Activated T-helper 2 cell treated with anti-CD3 and anti-CD28 coated beads, Interferon-gamma antibody, Interleukin-2, Interleukin-4, amounts not matched to agents 10 μg/mL and 5 μg/mL and 100 μg/mL, durations not matched to agents 14 hours and 24 hours and 36 hours (primary cell): ENCODE measurements around the gene KRTCAP3. TPM values are rescaled to one million over a fixed set of nuclear protein-coding genes. Genes with fewer than 3 reads are reported as not detected.
"Not testable (repeated sequence)": the region's sequence is repeated elsewhere in the genome, so short reads cannot be mapped to it uniquely, and the experiment has no call there.

Experiments used
- DNase-seq: peaks from one replicate; pipeline ENCODE4 v3.0.0; 2021; ENCODE audit warnings: low spot score
- H3K27ac Mint-ChIP-seq: one replicate; pipeline ENCODE4 v1.8.0; 2021; ENCODE audit warnings: mixed read lengths
- H3K27me3 Mint-ChIP-seq: one replicate; pipeline ENCODE4 v1.8.0; 2021; ENCODE audit warnings: low read depth, mixed read lengths
- H3K36me3 Mint-ChIP-seq: one replicate; pipeline ENCODE4 v1.8.0; 2021; ENCODE audit warnings: low read depth, mixed read lengths
- H3K4me1 Mint-ChIP-seq: one replicate; pipeline ENCODE4 v1.8.0; 2021; ENCODE audit warnings: low read depth, mixed read lengths
- H3K4me3 Mint-ChIP-seq: one replicate; pipeline ENCODE4 v1.8.0; 2021; ENCODE audit warnings: low read depth, mild to moderate bottlenecking, moderate library complexity, mixed read lengths
- H3K9me3 Mint-ChIP-seq: one replicate; pipeline ENCODE4 v1.8.0; 2021; ENCODE audit warnings: mixed read lengths
- intact Hi-C: fragments of 100-400 bp; cut with micrococcal nuclease; formaldehyde crosslinking; loops from one replicate; pipeline ENCODE4 v1.15.1; 2023
- total RNA-seq: library from RNA; stranded (reverse); gene quantifications from 2 replicates; pipeline ENCODE4 v1.2.3, GENCODE V29; 2022

The KRTCAP3 gene
- total RNA-seq, 1 donor from 2014 or later, result 6.2 TPM

DNA sequence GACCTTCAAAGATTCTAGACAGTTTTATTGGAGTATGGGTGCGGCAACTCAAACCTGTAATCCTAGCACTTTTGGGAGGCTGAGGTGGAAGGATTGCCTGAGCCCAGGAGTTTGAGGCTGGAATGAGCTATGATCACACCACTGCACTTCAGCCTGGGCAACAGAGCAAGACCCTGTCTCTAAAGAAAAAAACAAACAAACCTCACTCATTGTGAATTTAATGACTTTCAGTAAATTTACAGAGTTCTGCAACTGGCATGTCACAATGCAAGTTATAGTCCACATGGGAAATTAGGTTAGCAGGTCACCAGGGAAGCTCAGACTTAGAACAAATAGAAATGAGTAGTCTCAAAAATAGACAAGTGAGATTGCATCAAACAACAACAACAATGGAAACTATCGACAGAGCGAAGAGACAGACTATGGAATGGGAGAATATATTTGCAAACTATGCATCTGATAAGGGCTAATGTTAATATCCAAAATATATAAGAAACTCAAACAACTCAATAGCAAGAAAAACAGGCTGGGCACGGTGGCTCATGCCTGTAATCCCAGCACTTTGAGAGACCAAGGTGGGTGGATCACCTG is 20.4 kb upstream of the KRTCAP3 start:
- Mint-ChIP-seq H3K36me3 (no peaks in the 10 kb centered on the region), H3K9me3 (no peaks in the 10 kb centered on the region), H3K27ac (no peak overlapping the region), H3K4me3 (no peak overlapping the region), H3K27me3 (peaks cover 5% of the 10 kb centered on the region), H3K4me1 (no peaks in the 10 kb centered on the region)
- intact Hi-C loops, result no loop called here
- no peak for DNase-seq

DNA sequence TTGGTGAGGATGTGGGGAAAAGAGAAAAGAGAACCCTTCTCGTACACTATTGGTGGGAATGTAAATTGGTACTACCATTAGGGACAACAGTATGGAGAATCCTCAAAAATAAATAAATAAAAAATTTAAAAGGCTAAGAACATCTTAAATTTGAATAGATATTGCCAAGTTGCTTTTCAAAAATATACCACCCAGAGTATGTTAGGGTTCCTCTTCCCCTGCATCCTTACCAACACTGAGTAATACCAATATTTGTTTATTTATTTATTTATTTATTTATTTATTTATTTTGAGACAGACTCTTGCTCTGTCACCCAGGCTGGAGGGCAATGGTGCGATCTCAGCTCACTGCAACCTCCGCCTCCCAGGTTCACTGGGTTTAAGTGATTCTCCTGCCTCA is 19.2 kb upstream of the KRTCAP3 start:
- Mint-ChIP-seq H3K9me3 (no peaks in the 10 kb centered on the region), H3K36me3 (no peaks in the 10 kb centered on the region), H3K4me1 (peaks cover 5% of the 10 kb centered on the region), H3K27ac (no peak overlapping the region), H3K4me3 (no peak overlapping the region), H3K27me3 (peaks cover 5% of the 10 kb centered on the region)
- intact Hi-C loops, result no loop called here
- DNase-seq, result no peak

DNA sequence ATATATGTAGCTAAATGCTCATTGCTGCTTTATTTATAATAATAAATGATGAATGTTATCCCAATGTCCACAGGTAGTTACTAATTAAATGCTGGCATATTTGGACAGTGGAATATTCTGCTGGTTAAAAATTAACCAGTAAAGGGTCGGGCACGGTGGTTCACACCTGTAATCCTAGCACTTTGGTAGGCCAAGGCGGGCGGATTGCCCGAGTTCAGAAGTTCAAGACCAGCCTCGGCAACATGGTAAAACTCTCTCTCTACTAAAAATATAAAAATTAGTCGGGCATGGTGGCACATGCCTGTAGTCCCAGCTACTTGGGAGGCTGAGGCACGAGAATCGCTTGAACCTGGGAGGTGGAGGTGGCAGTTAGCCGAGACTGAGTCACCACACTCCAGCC is 17.1 kb upstream of the KRTCAP3 start:
- not testable (repeated sequence) for H3K36me3 Mint-ChIP-seq, H3K27ac Mint-ChIP-seq, DNase-seq, H3K9me3 Mint-ChIP-seq, H3K27me3 Mint-ChIP-seq, H3K4me3 Mint-ChIP-seq
- peaks cover 13% of the 10 kb centered on the region for H3K4me1 Mint-ChIP-seq
- intact Hi-C loops, result loop anchor here (5.0 kb wide), 2 partner anchors 53 to 257 kb away; partner anchors contain the start of genes EIF2B4 and SNX17

GRCh38 chr2:27427863-27428212 is 14.3 kb upstream of the KRTCAP3 start:
- peaks cover 25% of the 10 kb centered on the region for H3K4me1 Mint-ChIP-seq
- peaks cover 8% of the 10 kb centered on the region for H3K36me3 Mint-ChIP-seq
- no peaks in the 10 kb centered on the region for H3K27me3 Mint-ChIP-seq
- peak overlapping the region; percentile 96 for H3K27ac Mint-ChIP-seq
- H3K9me3 Mint-ChIP-seq, result no peaks in the 10 kb centered on the region
- peak overlapping the region; percentile 97 for H3K4me3 Mint-ChIP-seq
- intact Hi-C loops, result loop anchor here (1.0 to 5.0 kb wide), 7 partner anchors 19 to 254 kb away; partner anchors contain the start of genes CCDC121, EIF2B4, GPN1 and GTF3C2
- no peak for DNase-seq

- DNase-seq, result peak; percentile 91
- peaks cover 13% of the 10 kb centered on the region for H3K36me3 Mint-ChIP-seq
- intact Hi-C loops, result loop anchor here (1.0 to 5.0 kb wide), 7 partner anchors 19 to 254 kb away; partner anchors contain the start of genes CCDC121, EIF2B4, GPN1 and GTF3C2
- H3K4me1 Mint-ChIP-seq, result peaks cover 25% of the 10 kb centered on the region
- H3K27ac Mint-ChIP-seq, result peak within 1 kb of the TSS; percentile 98
- H3K4me3 Mint-ChIP-seq, result peak within 1 kb of the TSS; percentile 98
- no peaks in the 10 kb centered on the region for H3K9me3 Mint-ChIP-seq
- H3K27me3 Mint-ChIP-seq, result no peaks in the 10 kb centered on the region
Observed at GRCh38 chr2:27428213-27428977, 13.8 kb upstream of the KRTCAP3 start, which contains the start of gene NRBP1. Gene NRBP1 (plus strand): TSS chr2:27428631. CDS start chr2:27433274, 4,643 bp downstream.

DNA sequence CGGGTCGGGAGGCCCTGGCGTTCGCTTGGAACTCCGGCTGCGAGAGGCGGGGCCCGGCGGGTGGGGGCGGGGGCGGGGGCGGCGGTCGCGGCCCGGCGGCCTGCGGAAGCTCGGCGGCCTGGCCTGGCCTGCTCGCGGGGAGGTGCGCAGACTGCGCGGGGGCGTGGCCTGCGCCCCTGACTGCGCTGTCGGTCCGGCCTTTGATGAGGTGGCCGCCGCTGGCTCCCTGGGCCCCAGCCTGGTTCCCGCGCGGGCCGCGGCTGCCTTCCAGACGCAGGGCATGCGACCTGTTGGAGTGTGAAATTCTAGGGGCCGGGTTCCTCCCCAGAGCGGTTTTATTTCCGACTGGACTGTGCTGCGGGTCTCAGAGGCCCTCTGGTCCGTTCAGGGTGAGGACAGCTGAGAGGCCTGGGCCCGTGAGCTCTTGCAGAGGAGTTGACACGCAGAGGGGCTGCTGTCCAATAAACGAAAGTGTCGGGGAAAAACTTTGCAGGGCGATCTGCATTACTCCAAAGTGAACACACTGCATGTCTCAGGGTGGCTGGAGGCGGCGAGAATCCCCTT is 13.1 kb upstream of the KRTCAP3 start:
- peaks cover 25% of the 10 kb centered on the region for H3K4me1 Mint-ChIP-seq
- peak; percentile 76 for DNase-seq
- H3K4me3 Mint-ChIP-seq, result peak overlapping the region; percentile 98
- no peaks in the 10 kb centered on the region for H3K9me3 Mint-ChIP-seq
- intact Hi-C loops, result loop anchor here (1.0 to 5.0 kb wide), 7 partner anchors 20 to 253 kb away; partner anchors contain the start of genes CCDC121, EIF2B4, GPN1 and GTF3C2
- peaks cover 20% of the 10 kb centered on the region for H3K36me3 Mint-ChIP-seq
- H3K27ac Mint-ChIP-seq, result peak overlapping the region; percentile 98
- no peaks in the 10 kb centered on the region for H3K27me3 Mint-ChIP-seq

- no peak for DNase-seq
- Mint-ChIP-seq H3K4me1 (peaks cover 25% of the 10 kb centered on the region), H3K27me3 (no peaks in the 10 kb centered on the region), H3K4me3 (peak overlapping the region; percentile 73), H3K9me3 (no peaks in the 10 kb centered on the region), H3K36me3 (peaks cover 42% of the 10 kb centered on the region), H3K27ac (peak overlapping the region; percentile 87)
- intact Hi-C loops, result no loop called here
Observed at GRCh38 chr2:27431395-27431794, 10.8 kb upstream of the KRTCAP3 start.

DNA sequence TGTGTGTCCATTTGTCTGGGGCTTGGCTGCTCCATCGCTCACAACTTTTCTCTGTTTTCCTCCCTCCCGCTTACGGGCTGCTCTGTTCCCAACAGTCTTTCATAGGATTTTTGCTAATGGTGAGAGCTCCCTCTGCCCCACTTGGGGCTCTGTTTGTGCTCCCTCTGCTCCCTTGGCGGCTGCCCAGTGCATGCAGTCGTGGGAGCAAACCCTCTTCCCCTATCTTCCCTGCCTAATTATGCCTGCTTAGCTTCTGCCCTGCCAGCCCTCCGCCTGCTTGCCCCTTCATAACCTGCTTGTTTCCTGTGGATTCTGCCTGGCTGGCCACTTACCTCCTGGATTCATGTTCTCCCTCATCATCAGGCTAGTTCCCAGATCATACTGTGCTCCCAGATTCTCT is 6.6 kb upstream of the KRTCAP3 start:
- no peak overlapping the region for H3K4me3 Mint-ChIP-seq
- no peaks in the 10 kb centered on the region for H3K9me3 Mint-ChIP-seq
- H3K27ac Mint-ChIP-seq, result no peak overlapping the region

DNA sequence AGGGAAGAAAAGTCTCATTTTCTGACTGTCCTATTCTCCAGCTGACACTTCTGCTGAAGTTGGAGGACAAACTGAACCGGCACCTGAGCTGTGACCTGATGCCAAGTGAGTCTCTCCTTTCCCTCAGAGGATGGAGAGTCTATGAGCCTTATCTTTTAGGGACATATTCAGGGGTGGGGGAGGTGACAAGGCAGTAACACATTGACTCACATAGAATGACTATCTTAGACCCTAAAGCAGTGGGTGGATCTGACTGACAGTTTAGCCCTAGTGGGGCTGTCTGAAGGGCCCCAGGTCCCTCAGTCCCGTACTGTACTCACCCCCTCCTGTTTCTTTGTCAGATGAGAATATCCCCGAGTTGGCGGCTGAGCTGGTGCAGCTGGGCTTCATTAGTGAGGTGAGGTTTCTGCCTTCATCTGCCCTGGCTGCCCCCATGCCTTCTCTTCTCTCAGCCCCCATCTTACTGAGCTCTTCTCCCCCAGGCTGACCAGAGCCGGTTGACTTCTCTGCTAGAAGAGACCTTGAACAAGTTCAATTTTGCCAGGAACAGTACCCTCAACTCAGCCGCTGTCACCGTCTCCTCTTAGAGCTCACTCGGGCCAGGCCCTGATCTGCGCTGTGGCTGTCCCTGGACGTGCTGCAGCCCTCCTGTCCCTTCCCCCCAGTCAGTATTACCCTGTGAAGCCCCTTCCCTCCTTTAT is 805 bp upstream of the KRTCAP3 start:
- no peaks in the 10 kb centered on the region for H3K27me3 Mint-ChIP-seq
- no peak for DNase-seq
- no peak overlapping the region for H3K4me3 Mint-ChIP-seq
- H3K4me1 Mint-ChIP-seq, result no peaks in the 10 kb centered on the region
- H3K9me3 Mint-ChIP-seq, result no peaks in the 10 kb centered on the region
- no peak overlapping the region for H3K27ac Mint-ChIP-seq
- intact Hi-C loops, result no loop called here
- peaks cover 59% of the 10 kb centered on the region for H3K36me3 Mint-ChIP-seq

More for the DNA sequence above, 6.6 kb upstream of the KRTCAP3 start:
- no peaks in the 10 kb centered on the region for H3K27me3 Mint-ChIP-seq
- intact Hi-C loops, result no loop called here
- peaks cover 71% of the 10 kb centered on the region for H3K36me3 Mint-ChIP-seq
- H3K4me1 Mint-ChIP-seq, result peaks cover 6% of the 10 kb centered on the region
- no peak for DNase-seq

GRCh38 chr2:27442920-27443282 is 720 bp downstream of the KRTCAP3 start:
- intact Hi-C loops, result no loop called here
- no peak overlapping the region for H3K27ac Mint-ChIP-seq
- no peak for DNase-seq
- peaks cover 48% of the 10 kb centered on the region for H3K36me3 Mint-ChIP-seq
- no peak overlapping the region for H3K4me3 Mint-ChIP-seq
- H3K27me3 Mint-ChIP-seq, result no peaks in the 10 kb centered on the region
- no peaks in the 10 kb centered on the region for H3K9me3 Mint-ChIP-seq
- no peaks in the 10 kb centered on the region for H3K4me1 Mint-ChIP-seq

GRCh38 chr2:27445155-27445554 is 3.0 kb downstream of the KRTCAP3 start:
- Mint-ChIP-seq H3K4me3 (no peak overlapping the region), H3K9me3 (no peaks in the 10 kb centered on the region), H3K4me1 (no peaks in the 10 kb centered on the region), H3K27me3 (no peaks in the 10 kb centered on the region), H3K36me3 (peaks cover 37% of the 10 kb centered on the region), H3K27ac (no peak overlapping the region)
- no peak for DNase-seq
- intact Hi-C loops, result no loop called here

- Mint-ChIP-seq H3K4me1 (no peaks in the 10 kb centered on the region), H3K27me3 (no peaks in the 10 kb centered on the region), H3K4me3 (no peak overlapping the region), H3K36me3 (peaks cover 33% of the 10 kb centered on the region), H3K27ac (no peak overlapping the region), H3K9me3 (no peaks in the 10 kb centered on the region)
- DNase-seq, result no peak
- intact Hi-C loops, result no loop called here
Observed at GRCh38 chr2:27445615-27446014, 3.4 kb downstream of the KRTCAP3 start.
